Esophagus squamous epithelium (tissue), 5 donors: ENCODE measurements around the gene COMMD9. TPM values are rescaled to one million over a fixed set of nuclear protein-coding genes. Genes with fewer than 3 reads are reported as not detected.

Source experiments
- DNase-seq: peaks from one replicate; lab custom pipeline; 2025; lab: John Stamatoyannopoulos, UW
- H3K27ac ChIP-seq, 4 donors: fragments of 200-600 bp; sonication (generic); one replicate each; pipeline ENCODE4 v1.5.1; 2016 to 2019; ENCODE audit warnings: mild to moderate bottlenecking in 1 of 4
- H3K27me3 ChIP-seq, 4 donors: fragments of 200-600 bp; sonication (generic); 1 replicate in 3 of 4; 2 replicates in 1 of 4; pipeline versions ENCODE4 v1.5.1 to v1.6.0; 2017 to 2021; ENCODE audit warnings: antibody characterized with exemption in 1 of 4
- H3K36me3 ChIP-seq, 3 donors: fragments of 200-600 bp; sonication (generic); one replicate each; pipeline ENCODE4 v1.5.1; 2016 to 2019
- H3K4me1 ChIP-seq, 3 donors: fragments of 200-600 bp; sonication (generic); one replicate each; pipeline ENCODE4 v1.5.1; 2017 to 2019
- H3K4me3 ChIP-seq, 4 donors: fragments of 200-600 bp; sonication (generic); 1 replicate in 3 of 4; 2 replicates in 1 of 4; pipeline ENCODE4 v1.5.1; 2016 to 2019; ENCODE audit warnings: mild to moderate bottlenecking in 2 of 4, moderate library complexity in 1 of 4
- H3K9me3 ChIP-seq, 3 donors: fragments of 200-600 bp; sonication (generic); one replicate each; pipeline ENCODE4 v1.5.1; 2016 to 2019
- POLR2A ChIP-seq, 4 donors: fragments of 450-650 bp; IDR thresholded peaks; one replicate each; pipeline ENCODE4 v1.6.1; 2017; ENCODE audit warnings: antibody characterized with exemption in 4 of 4, mild to moderate bottlenecking in 4 of 4, moderate library complexity in 3 of 4
- WGBS, 2 donors: methylation state at CpG; one replicate each; pipeline ENCODE4 v1.1.5; 2018; 5-methylcytosine and 5-hydroxymethylcytosine counted together
- intact Hi-C: fragments of 100-400 bp; cut with DNase I; formaldehyde crosslinking; loops from one replicate; pipeline ENCODE4 v1.15.0; 2022
- total RNA-seq, 4 donors: library from RNA; depleted of rRNA; stranded (reverse); fragments of >200 nt; gene quantifications; one replicate each; pipeline ENCODE4 v1.1.0, GENCODE V29; 2016
- TF ChIP-seq, protein P1 (sequence below), 6 experiments: fragments of 450-650 bp in 4 of 6; fragments of 200-600 bp in 2 of 6; sonication (generic) in 2 of 6; IDR thresholded peaks; one replicate each; pipeline ENCODE4 v1.5.1; 2016 to 2019; ENCODE audit warnings: antibody characterized with exemption in 6 of 6, mild to moderate bottlenecking in 4 of 6, moderate library complexity in 4 of 6
- donor health status: DM: yes; HTN: yes; CAD: no.

Gene COMMD9
- total RNA-seq, 4 donors from 2014 or later, result 25.9 to 37.9 (median 37.1) TPM

DNA sequence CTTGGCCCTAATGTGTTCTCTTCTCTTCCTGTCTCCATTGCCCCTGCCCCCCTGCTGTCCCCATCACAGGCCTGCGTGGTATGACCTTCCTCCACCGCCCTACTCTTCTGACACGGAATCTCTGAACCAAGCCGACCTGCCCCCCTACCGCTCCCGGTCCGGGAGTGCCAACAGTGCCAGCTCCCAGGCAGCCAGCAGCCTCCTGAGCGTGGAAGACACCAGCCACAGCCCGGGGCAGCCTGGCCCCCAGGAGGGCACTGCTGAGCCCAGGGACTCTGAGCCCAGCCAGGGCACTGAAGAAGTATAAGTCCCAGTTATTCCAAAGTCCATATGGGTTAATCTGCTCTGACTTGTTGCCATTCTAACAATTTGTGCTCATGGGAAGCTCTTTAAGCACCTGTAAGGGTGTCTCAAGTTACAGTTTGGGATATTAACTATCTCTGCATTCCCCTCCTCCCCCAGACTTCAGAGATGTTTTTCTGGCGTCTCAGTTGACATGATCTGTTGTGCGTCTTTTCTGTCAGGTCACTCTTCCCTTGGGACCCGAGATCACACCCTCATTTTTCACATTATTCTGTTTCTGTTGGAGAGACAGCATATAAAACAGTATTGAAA lies 60.0 kb downstream of the COMMD9 start:
- Histone ChIP-seq H3K36me3 (peaks cover 0 to 33% (median 0%) of the 10 kb centered on the region in 3 donors), H3K27ac (no peak overlapping the region), H3K9me3 (no peaks in the 10 kb centered on the region), H3K4me3 (no peak overlapping the region), H3K4me1 (peaks cover 0 to 15% (median 0%) of the 10 kb centered on the region in 3 donors), H3K27me3 (no peaks in the 10 kb centered on the region)
- intact Hi-C loops, result no loop called here
- no peak for DNase-seq
- WGBS, 2 donors, result 78 to 90% methylated on average over 3 to 8 of the region's 12 CpGs
- TF ChIP-seq, protein P1, sequence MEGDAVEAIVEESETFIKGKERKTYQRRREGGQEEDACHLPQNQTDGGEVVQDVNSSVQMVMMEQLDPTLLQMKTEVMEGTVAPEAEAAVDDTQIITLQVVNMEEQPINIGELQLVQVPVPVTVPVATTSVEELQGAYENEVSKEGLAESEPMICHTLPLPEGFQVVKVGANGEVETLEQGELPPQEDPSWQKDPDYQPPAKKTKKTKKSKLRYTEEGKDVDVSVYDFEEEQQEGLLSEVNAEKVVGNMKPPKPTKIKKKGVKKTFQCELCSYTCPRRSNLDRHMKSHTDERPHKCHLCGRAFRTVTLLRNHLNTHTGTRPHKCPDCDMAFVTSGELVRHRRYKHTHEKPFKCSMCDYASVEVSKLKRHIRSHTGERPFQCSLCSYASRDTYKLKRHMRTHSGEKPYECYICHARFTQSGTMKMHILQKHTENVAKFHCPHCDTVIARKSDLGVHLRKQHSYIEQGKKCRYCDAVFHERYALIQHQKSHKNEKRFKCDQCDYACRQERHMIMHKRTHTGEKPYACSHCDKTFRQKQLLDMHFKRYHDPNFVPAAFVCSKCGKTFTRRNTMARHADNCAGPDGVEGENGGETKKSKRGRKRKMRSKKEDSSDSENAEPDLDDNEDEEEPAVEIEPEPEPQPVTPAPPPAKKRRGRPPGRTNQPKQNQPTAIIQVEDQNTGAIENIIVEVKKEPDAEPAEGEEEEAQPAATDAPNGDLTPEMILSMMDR (IDR thresholded peaks at IDR 0.05), result no peak
- no peak for TF ChIP-seq POLR2A (IDR thresholded peaks at IDR 0.05)

DNA sequence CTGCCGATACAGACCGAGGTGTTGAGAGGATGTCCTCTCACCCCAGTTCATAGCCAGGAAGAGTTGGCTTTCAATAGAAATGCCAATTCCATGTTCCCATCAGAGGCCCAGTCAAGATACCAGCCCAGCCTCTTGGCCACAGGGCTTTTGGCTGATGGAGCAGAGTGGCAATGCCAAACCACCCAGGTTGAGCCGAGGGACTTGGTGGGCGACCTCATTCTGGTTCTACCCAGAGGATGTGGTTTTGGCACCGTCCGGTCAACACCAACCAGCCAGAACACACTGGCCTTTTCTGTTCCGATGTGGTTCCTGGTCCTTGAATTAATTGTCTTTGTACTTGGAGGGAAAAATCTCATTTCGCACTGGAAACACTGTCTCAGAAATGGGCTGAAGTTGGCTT lies 60.5 kb downstream of the COMMD9 start:
- Histone ChIP-seq H3K4me1 (peaks cover 0 to 15% (median 0%) of the 10 kb centered on the region in 3 donors), H3K4me3 (no peak overlapping the region), H3K27me3 (no peaks in the 10 kb centered on the region), H3K36me3 (peaks cover 0 to 33% (median 0%) of the 10 kb centered on the region in 3 donors), H3K9me3 (no peaks in the 10 kb centered on the region), H3K27ac (no peak overlapping the region)
- intact Hi-C loops, result no loop called here
- no peak for DNase-seq
- TF ChIP-seq, protein P1 (IDR thresholded peaks at IDR 0.05), result no peak
- TF ChIP-seq POLR2A (IDR thresholded peaks at IDR 0.05), result no peak
- WGBS, 2 donors, result 89 to 90% methylated on average over 5 to 8 of the region's 8 CpGs

DNA sequence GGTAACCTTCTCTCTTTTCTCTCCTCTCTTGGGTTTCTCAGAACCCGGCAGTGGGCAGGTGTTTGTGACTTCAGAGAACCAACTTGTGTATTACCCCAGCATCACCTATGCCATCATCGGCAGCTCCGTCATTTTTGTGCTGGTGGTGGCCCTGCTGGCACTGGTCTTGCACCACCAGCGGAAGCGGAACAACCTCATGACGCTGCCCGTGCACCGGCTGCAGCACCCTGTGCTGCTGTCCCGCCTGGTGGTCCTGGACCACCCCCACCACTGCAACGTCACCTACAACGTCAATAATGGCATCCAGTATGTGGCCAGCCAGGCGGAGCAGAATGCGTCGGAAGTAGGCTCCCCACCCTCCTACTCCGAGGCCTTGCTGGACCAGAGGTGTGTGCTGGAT lies 62.2 kb downstream of the COMMD9 start:
- no peak for DNase-seq

DNA sequence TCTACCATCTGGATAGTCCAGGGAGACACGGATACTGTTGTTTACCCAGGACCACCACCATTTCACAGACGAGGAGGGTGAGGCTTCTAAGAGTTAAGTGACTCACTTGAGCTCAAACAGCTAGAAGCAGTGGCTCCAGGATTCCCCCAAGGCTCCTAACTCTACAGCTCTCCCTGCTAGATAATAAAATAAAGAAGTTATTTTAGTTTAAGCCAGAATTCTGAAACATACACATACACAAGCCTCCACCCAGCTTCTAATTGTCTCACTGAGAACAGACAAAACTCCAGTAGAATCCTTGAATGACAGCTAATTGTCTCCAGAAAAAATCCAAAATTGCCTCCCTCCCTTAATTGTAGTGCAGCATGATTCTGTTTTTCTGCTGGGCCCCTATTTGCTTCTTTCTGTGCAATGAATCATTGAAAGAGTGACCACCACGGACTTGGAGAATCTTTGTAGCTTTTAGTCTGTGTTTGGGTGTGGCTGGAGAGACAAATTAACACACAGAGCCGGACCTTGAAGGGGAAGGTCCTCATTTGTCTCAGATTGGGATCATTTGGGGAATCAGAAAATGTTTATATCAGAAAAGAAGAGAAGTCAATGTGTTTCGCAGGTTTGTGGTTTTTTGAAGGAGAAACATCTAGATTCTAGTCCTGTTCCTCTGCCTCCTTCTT lies 64.9 kb downstream of the COMMD9 start:
- intact Hi-C loops, result no loop called here
- no peak overlapping the region for H3K4me3 ChIP-seq
- no peaks in the 10 kb centered on the region for H3K4me1 ChIP-seq
- WGBS, 2 donors, result 63 to 71% methylated on average over 5 of the region's 5 CpGs
- peaks cover 0 to 7% (median 5%) of the 10 kb centered on the region in 3 donors for H3K9me3 ChIP-seq
- no peak for DNase-seq
- TF ChIP-seq POLR2A (IDR thresholded peaks at IDR 0.05), result no peak
- TF ChIP-seq, protein P1 (IDR thresholded peaks at IDR 0.05), result no peak
- H3K36me3 ChIP-seq, result peaks cover 0 to 25% (median 0%) of the 10 kb centered on the region in 3 donors
- no peaks in the 10 kb centered on the region for H3K27me3 ChIP-seq
- no peak overlapping the region for H3K27ac ChIP-seq

More for the DNA sequence above, 62.2 kb downstream of the COMMD9 start:
- 93 to 95% methylated on average over 8 to 14 of the region's 15 CpGs for WGBS, 2 donors
- H3K9me3 ChIP-seq, result no peaks in the 10 kb centered on the region
- H3K27ac ChIP-seq, result no peak overlapping the region
- intact Hi-C loops, result no loop called here
- no peaks in the 10 kb centered on the region for H3K27me3 ChIP-seq
- peaks cover 0 to 15% (median 0%) of the 10 kb centered on the region in 3 donors for H3K4me1 ChIP-seq
- TF ChIP-seq, protein P1 (IDR thresholded peaks at IDR 0.05), result no peak
- no peak for TF ChIP-seq POLR2A (IDR thresholded peaks at IDR 0.05)
- no peak overlapping the region for H3K4me3 ChIP-seq
- peaks cover 0 to 33% (median 0%) of the 10 kb centered on the region in 3 donors for H3K36me3 ChIP-seq
